Stomach smooth muscle (tissue), 2 donors: ENCODE results near the gene GGTLC3.
"Not testable (repeated sequence)": the region's sequence is repeated elsewhere in the genome, so short reads cannot be mapped to it uniquely, and the experiment has no call there.

Experiments used
- H3K27ac ChIP-seq: one replicate; pipeline ENCODE4 v1.7.0; 2013; ENCODE audit warnings: mild to moderate bottlenecking, low read length, inconsistent platforms
- H3K27me3 ChIP-seq, 2 donors: one replicate each; pipeline ENCODE4 v1.7.0; 2013; ENCODE audit warnings: low read length in 2 of 2; ENCODE audit not compliant: insufficient read depth in 2 of 2, control insufficient read depth in 1 of 2
- H3K36me3 ChIP-seq, 2 donors: one replicate each; pipeline ENCODE4 v1.7.0; 2013; ENCODE audit warnings: low read length in 2 of 2; ENCODE audit not compliant: control insufficient read depth in 2 of 2, insufficient read depth in 2 of 2
- H3K4me1 ChIP-seq: one replicate; pipeline ENCODE4 v1.7.0; 2013; ENCODE audit warnings: low read length; ENCODE audit not compliant: control insufficient read depth, insufficient read depth
- H3K4me3 ChIP-seq, 2 donors: one replicate each; pipeline ENCODE4 v1.7.0; 2013; ENCODE audit warnings: low read length in 2 of 2
- H3K9ac ChIP-seq, 2 donors: one replicate each; pipeline ENCODE4 v1.7.0; 2013; ENCODE audit warnings: low read length in 2 of 2, mild to moderate bottlenecking in 1 of 2
- H3K9me3 ChIP-seq, 2 donors: one replicate each; pipeline ENCODE4 v1.7.0; 2013; ENCODE audit warnings: low read length in 2 of 2; ENCODE audit not compliant: control insufficient read depth in 2 of 2
- donor health status: healthy.
- donor health status: Pancreatic carcinoma.

GGTLC3 gene

DNA sequence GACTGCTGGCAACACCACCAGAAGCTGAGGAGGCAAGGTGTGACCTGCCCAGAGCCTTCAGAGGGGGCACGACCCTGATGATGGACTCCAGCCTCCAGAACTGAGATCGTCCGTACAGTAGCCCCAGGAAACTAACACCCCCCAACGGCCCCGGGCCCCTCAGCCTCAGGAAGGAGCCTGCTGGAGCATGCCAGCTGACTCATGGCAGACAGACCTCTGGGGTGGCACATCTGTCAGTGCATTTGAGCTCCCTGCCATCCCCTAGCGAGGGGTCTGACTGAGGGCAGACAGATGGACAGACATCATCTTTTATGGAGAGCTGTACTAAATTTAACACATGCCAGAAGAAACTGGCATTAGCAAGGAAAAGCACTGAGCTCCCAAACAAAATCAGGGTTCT is 22.0 kb upstream of the GGTLC3 start:
- not testable (repeated sequence) for H3K4me3 ChIP-seq, H3K4me1 ChIP-seq, H3K36me3 ChIP-seq, H3K27me3 ChIP-seq, H3K27ac ChIP-seq, H3K9ac ChIP-seq, H3K9me3 ChIP-seq

GRCh38 chr22:18534315-18534714 is 16.4 kb upstream of the GGTLC3 start:
- H3K9ac ChIP-seq, H3K9me3 ChIP-seq, H3K27me3 ChIP-seq, H3K4me3 ChIP-seq, H3K36me3 ChIP-seq, H3K27ac ChIP-seq, H3K4me1 ChIP-seq: not testable (repeated sequence)

GRCh38 chr22:18533633-18534032 is 15.7 kb upstream of the GGTLC3 start:
- not testable (repeated sequence) for H3K4me3 ChIP-seq

DNA sequence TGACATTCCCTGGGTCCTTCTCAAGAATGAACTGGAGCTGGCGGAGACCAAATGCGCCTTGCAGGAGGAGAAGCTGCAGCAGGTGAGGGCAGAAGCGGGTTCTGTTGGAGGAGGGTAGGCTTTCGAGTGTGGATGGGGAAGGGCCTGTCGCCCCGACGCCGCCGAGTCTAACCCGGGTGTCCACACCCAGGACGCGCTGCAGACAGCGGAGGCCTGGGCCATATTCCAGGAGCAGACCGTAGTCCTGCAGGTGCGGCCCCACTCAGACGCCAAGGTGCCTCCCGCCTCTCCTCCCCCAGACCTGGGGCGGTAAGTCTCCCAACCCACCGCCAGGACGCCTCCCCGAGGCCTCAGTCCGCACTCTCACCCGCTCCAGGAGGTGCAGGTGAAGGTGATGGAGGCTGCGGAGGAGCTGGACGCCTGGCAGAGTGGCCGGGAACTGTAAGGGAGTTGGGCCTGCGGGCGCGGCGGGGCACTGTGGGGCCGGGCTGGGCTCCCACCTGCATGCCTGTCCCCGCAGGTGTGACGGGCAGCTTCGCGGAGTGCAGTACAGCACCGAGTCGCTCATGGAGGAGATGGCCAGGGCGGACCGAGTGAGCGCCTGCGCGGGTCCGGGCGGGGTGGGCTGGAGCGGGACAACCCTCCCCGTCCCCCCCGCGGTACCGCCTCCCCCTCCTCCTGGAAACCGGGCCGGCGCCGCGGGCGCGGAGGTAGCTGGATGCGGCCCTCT is 11.6 kb upstream of the GGTLC3 start:
- H3K27ac ChIP-seq, H3K27me3 ChIP-seq, H3K4me1 ChIP-seq, H3K4me3 ChIP-seq, H3K9me3 ChIP-seq, H3K36me3 ChIP-seq, H3K9ac ChIP-seq: not testable (repeated sequence)

More at GRCh38 chr22:18533633-18534032, 15.7 kb upstream of the GGTLC3 start:
- H3K4me1 ChIP-seq, H3K27ac ChIP-seq, H3K36me3 ChIP-seq, H3K9me3 ChIP-seq, H3K9ac ChIP-seq, H3K27me3 ChIP-seq: not testable (repeated sequence)

DNA sequence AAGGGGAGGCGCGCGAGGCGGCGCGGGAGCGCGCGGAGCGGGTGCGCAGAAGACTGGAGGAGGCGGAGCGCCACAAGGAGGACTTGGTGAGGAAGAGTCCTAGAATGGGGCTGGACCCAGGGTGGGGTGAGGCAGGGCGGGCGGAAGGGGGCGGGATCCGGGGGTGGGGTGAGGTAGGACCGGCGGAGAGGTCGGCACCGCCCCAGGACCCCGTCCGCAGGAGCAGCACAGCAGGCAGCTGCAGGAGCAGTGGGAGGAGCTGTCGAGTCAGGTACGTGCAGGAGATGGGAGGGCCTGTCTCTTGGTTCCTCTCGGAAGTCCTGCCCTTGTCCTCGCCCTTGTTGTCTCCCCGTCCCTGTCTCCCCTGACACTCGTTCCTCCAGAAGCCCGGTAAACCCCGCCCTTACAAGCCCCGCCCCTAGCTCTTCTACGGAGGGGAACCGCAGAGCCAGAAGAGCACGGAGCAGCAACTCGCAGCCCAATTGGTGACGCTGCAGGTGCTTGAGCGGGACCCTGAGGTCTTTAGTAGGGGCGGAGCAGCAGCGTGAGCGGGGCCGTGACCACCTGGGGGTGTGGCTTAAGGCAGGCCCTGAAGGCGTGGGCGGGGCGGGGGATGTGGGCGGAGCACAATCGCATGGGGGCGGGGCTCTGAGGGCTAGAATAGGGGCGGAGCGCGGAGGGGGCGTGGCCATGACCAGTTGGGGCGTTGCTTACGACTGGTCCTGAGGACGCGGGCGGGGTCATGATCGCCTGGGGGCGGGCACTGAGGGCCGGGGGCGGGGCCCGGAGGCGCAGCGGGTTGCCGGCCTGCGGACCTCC is 10.8 kb upstream of the GGTLC3 start:
- not testable (repeated sequence) for H3K9me3 ChIP-seq, H3K4me1 ChIP-seq, H3K27ac ChIP-seq, H3K27me3 ChIP-seq, H3K9ac ChIP-seq, H3K36me3 ChIP-seq
- H3K4me3 ChIP-seq: peak overlapping the region in 1 of 2 donors; percentile 49

- H3K27ac ChIP-seq, H3K9me3 ChIP-seq, H3K9ac ChIP-seq, H3K36me3 ChIP-seq, H3K4me1 ChIP-seq, H3K27me3 ChIP-seq: not testable (repeated sequence)
- H3K4me3 ChIP-seq: peak within 1 kb of the TSS in 1 of 2 donors; percentile 49
These were observed 10.0 kb upstream of the GGTLC3 start, which contains the start of gene TMEM191B for GRCh38 chr22:18527752-18528596. TMEM191B (plus strand) TSS chr22:18527802; CDS start chr22:18527981, 179 bp downstream.

DNA sequence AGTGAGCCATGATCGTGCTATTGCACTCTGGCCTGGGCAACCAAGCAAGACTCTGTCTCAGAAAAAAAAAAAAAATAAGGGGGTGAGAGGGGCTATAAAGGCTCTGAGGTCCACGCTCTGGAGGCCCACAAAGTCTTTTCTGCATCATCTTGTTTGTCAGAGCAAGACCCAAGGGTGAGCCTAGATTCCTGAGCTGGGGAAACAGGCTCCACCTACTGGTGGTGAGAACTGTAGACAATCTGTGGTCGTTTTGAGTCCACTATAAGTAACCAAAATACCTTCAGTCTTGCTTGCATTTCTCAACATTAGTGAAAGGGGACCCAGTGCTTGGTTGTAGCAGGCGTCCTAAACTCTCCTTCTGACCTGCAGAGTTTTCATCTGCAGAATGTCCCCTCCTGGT is 5.4 kb upstream of the GGTLC3 start:
- not testable (repeated sequence) for H3K4me3 ChIP-seq, H3K27ac ChIP-seq, H3K36me3 ChIP-seq, H3K27me3 ChIP-seq, H3K9ac ChIP-seq, H3K9me3 ChIP-seq, H3K4me1 ChIP-seq

- not testable (repeated sequence) for H3K27ac ChIP-seq, H3K9me3 ChIP-seq, H3K27me3 ChIP-seq, H3K36me3 ChIP-seq, H3K4me3 ChIP-seq, H3K4me1 ChIP-seq, H3K9ac ChIP-seq
These were observed 4.8 kb upstream of the GGTLC3 start for GRCh38 chr22:18522762-18523161.

DNA sequence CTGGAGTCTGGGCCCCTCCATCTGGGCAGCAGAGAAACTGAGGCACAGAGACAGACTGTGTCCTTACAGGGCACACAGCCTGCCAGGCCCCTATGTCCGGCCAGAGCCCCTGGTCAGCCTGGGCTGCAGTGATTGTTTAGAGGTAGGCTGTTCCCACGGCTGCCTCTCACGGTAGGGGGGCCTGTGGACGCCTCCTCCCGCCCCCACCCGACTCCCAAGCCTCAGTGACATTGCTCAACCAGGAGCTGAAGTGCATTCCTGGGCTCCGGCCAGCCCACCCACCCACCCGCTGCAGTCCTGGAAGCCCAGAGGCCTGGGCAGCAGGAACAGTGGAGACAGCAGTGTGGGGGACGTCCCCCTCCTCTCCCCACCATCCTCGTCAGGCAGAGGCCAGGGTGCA is 4.5 kb downstream of the GGTLC3 start:
- not testable (repeated sequence) for H3K27ac ChIP-seq, H3K36me3 ChIP-seq, H3K27me3 ChIP-seq, H3K9me3 ChIP-seq, H3K4me3 ChIP-seq, H3K9ac ChIP-seq, H3K4me1 ChIP-seq

DNA sequence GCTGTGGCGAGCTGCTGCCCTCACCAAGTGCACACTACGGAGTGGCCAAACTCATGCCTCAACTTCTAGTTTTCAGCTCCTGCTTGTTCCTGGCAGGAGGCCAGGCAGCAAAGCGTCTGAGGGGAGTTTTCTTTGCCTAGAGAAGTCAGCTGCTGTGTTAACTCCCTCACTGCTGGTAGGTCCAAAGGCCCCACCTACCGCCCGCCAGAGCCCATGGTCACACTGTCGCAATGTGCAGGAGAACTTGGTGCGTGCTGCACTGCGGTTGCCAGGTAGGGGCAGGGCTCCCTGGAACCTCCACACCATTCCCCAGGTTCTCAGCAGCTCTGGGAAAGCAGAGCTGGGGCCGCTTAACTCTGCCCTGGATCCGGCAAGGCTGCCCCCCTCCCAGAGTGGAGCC is 5.6 kb downstream of the GGTLC3 start:
- H3K27me3 ChIP-seq, H3K4me3 ChIP-seq, H3K9me3 ChIP-seq, H3K36me3 ChIP-seq, H3K27ac ChIP-seq, H3K4me1 ChIP-seq, H3K9ac ChIP-seq: not testable (repeated sequence)
